Limb (tissue), 2 donors: ENCODE data around the gene GTPBP6.
"Not testable (repeated sequence)": the region's sequence is repeated elsewhere in the genome, so short reads cannot be mapped to it uniquely, and the experiment has no call there.

Experiments used
- DNase-seq, 2 donors: peaks; one replicate each; pipeline ENCODE4 v3.0.0-alpha.2; 2016; ENCODE audit errors: extremely low spot score in 2 of 2

GTPBP6 gene

DNA sequence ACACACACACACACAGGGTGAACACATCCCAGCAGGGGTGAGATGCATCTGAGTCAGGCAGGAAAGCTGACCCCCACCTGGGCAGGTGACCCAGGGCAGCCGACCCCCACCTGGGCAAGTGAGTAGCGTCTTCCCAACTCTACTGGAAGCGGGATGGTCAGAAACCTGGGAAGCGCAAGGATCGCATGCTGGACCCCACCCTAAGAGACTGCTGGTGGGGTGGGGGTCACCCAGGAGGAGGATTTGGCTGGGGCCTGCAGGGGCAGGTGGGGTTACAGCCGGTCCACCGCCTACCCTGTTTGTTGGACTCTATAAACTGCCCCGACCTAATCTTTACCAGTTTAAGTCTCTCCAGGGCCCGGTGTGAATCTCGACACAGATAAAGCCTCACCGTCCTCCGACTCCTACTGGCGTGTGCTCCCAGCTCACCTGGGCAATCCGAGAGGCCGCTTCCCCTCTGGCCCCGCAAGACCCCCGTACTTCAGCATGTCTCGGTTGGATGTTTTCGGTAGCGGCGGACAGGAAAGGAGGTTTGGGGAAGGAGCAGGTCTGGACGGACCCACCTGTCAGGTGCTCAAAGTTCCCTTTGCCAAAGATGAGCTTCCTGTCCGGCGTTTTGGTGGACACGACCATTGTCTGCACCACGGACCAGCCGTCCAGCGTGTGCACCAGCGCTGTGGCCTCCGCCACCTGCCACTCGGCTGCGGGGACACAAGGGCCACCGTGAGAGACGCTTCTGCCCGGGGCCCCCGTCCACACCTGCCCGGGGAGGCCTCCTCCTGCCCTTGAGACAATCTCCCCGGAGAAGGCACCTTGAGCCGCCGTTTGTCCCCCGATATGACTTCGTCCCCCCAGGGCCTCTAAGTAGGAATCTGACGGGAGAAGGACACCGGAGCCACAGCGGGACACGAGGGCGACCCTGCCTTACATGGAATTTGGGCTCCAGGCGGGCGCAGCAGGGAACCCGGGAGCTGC, 2.0 kb downstream of the GTPBP6 start:
- DNase-seq, result no peak

DNA sequence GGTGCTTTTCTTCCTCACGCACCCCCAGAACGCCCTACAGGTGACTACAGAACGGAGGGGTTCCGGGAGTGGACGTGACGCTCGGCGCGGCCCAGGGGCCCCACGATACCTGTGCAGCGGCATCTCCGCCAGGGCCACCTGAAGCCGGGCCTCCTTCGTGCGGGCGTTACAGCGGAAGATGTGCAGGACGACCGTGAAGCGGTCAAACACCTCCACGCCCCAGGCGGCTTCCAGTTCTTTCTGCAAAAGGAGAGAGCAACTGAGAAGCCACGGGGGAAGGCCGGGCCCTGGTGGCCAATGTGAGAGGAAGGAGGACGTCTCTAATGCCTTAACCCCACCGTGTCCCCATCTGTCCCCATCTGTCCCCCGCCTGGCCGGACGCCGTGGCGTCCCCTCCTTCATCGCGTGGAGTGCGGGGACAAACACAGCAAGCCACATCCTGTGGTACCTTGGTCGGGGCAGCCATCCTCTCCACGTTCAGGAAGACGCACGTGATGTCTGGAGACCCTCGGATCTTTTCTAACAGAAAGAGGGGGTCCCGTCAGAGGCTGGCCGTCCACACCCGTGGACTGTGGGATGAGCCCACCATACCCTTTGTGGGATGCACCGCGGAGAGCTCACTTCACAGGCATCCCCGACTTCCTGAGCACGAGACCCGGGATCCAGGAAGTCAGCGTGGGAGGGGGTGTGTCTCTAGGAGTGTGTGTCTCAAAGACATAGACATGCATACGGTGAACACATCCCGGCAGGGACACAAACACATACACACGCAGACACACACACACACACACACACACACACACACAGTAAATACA, 3.6 kb downstream of the GTPBP6 start:
- no peak for DNase-seq

DNA sequence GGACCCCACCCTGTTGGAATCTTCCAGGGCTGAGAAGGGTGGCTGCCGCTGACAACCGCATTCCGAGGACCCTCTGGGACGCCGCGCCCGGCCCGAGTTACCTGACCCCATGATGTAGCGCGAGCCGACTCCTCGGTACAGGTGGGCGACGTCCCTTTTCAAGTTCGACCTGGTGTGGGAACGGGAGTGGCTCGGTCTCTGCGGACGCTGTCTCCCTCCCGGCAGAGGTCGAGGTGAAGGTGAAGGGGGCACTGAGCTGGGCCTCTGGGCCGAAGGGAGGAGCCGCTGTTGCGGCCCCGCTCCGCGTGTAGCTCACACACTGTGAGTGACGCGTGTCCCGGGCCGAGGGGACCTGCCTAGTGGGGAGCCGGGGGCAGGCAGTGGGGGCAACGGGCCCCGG, 4.5 kb downstream of the GTPBP6 start:
- DNase-seq, result no peak

DNA sequence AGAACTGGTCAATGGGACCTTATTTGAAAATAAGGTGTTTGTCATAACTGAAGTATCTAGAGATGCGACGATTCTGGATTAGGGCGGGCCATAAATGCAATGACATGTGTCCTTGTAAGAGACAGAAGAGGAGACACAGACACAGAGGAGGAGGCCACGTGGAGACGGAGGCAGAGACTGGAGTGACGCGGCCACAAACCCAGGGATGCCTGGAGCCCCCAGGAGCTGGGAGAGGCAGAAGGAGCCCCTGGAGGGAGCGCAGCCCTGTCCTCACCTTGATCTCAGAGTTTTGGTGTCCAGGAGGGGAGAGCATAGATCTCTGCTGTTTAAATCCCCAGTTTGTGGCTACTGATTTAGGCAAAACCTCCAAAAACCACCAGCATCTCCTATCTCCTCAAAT, 5.0 kb downstream of the GTPBP6 start:
- DNase-seq, result no peak

DNA sequence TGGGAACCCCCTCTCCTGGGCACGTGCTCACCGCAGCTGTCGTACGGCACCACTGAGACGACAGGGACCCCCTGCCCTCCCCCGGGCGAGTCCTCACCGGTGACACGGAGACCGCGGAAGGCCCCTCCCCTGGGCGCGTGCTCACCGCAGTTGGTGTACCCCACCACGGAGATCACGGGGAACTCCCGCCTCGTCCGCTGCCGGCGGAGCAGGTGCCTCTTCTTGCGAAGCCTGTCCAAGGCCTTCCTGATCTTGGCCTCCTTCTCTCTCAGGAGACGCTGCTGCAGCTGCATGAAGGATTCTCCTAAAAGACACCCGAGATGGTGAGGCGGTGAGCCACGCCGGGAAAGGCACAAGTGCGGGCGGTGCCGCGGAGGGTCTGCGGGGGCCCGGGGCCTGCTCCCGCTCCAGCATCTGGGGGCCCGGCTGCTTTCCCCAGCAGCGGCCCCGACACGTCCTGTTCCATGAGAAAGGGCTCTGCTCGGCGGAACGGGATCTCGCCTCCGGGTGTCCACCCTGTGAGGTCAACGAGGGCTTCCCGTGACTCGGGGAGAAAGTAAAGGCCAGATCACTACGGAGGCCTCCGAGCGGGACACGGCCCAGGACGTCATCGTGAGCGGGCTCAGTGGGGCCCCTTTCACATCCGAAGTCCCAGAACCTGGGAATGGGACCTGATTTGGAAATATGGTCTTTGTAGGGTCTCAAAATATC, 5.8 kb downstream of the GTPBP6 start:
- DNase-seq, result no peak

DNA sequence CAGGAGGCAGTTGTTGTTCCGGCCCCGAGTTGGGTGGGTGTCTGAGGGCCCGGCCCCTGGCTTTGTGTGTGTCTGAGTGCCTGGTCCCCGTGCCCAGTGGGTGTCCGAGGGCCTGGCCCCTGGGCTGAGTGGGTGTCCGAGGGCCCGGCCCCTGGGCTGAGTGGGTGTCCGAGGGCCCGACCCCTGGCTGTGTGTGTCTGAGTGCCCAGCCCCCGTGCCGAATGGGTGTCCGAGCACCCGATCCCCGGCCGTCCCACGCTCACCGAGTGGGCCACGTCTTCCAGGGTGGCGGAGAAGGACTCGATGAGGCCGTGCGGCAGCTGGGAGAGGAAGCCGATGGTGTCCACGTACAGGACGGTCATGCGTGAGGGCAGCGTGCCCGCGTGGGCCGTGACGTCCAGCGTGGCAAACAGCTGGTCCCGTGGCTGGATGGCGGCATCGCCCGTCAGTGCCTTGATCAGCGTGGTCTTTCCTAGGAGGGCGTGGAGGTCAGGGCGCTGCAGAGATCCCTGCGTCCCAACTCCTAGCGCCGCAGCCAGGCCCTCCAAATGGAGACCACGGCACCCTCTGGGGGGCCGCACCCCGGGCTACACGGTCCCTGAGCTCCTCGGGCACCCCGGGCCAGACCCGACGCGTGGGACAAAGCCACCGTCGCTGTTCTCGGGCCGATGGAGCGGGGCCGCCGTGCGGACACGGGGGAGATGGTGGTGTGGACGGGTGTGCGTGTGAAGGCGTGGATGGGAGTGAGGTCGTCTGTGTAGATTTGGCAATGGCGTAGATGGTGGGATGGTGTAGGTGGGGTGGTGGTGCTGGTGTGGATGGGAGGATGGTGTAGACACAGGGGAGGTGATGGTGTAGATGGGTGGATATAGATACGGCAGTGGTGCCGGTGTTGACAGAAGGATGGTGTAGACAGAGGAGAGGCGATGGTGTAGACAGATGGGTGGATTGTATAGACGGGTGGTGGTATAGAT, 7.2 kb downstream of the GTPBP6 start:
- DNase-seq, result no peak

DNA sequence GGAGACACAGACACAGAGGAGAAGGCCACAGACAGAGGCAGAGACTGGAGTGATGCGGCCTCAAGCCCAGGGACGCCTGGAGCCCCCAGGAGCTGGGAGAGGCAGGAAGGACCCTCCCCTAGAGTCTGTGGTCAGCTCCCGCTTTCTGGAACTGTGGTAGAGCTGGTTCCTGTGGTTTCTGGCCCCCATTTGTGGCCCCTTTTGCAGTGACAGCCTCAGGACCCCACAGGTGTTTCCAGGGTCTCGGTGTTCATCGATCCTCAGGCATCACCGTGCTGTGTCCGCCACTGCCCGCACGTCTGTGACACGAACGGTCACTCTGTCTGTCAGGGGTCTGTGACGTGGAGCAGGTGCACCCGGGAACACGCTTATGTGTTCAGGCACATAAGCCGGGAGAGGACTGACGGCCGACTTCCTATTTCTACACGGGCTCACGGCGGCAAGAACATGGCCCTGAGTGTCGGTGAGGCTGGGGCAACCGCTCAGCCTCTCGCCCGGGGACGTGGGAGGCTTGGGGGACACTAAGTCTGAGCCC, 7.9 kb downstream of the GTPBP6 start:
- no peak for DNase-seq

DNA sequence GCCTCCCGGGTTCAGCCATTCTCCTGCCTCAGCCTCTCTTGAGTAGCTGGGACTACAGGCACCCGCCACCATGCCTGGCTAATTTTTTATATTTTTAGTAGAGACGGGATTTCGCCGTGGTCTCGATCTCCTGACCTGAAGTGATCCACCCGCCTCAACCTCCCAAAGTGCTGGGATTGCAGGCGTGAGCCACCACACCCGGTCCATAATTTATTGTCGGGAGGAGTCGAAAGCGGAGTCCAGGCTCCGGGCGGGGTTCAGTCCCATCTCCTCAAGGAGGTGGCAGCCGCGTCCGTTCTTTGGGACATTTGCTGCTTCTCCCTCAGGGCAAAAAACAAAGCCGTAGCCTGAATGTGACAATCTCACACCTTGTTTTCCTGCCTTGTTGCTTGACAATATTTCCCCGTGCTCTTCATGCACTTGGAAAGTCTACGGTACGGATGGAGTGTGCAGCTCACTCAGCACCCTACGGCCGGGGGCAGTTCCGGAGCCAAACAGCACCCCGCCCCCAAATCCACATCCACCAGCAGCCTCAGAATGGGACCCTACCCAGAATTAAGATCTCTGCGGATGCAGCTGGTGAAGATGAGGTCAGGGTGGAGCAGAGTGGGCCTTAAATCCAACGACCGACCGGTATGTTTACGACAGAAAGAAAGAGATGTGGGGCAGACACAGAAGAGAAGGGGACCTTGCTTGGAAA, 9.6 kb downstream of the GTPBP6 start:
- no peak for DNase-seq

DNA sequence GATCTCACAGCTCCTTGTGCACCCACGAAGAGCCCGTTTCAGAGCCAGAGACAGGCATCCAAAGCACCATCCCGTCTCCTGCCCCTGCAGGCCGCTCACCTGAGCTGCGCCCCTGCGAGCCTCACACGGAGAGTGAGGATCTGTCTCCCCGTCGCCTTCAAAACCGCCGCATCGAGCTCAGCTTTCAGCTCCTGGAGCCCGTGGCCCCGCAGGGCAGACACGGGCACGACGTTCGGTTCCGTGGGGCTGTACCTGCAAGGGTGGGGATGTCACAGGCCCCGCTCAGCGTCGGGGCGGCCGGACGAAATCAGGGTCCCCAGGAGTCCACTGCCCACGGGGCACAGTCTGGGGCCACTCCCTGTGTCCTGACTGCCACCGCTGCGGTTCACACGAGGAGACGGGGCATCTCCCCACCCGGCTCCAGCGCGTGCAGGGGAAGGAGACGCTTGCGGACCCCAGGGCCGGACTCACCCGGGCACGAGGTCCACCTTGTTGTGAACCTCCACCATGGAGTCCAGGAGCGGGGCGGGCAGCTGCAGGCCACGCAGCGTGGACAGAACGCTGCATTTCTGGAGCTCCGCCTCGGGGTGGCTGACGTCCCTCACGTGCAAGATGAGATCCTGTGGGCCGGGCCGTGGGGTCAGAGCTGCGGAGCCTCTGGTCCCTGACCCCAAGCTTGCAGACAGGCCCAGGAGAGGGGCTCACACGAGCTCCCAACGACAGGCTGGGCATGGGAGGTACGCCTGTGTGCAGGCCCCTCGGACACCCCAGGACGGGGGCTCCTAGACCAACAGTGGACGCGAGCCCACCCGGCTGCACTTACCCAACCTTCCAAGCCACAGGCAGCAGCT, 11.1 kb downstream of the GTPBP6 start:
- no peak for DNase-seq

DNA sequence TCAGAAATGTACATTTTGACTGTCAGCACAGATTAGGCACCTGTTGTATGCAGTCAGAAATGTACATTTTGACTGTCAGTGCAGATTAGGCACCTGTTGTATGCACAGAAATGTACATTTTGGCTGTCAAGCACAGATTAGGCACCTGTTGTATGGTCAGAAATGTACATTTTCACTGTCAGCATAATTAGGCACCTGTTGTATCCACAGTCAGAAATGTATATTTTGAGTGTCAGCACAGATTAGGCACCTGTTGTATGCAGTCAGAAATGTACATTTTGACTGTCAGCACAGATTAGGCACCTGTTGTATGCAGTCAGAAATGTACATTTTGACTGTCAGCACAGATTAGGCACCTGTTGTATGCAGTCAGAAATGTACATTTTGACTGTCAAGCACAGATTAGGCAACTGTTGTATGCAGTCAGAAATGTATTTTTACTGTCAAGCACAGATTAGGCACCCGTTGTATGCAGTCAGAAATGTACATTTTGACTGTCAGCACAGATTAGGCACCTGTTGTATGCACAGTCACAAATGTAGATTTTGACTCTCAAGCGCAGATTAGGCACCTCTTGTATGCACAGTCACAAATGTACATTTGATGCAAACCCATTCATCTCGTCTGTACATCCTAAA, 11.9 kb downstream of the GTPBP6 start:
- DNase-seq, result not testable (repeated sequence)

DNA sequence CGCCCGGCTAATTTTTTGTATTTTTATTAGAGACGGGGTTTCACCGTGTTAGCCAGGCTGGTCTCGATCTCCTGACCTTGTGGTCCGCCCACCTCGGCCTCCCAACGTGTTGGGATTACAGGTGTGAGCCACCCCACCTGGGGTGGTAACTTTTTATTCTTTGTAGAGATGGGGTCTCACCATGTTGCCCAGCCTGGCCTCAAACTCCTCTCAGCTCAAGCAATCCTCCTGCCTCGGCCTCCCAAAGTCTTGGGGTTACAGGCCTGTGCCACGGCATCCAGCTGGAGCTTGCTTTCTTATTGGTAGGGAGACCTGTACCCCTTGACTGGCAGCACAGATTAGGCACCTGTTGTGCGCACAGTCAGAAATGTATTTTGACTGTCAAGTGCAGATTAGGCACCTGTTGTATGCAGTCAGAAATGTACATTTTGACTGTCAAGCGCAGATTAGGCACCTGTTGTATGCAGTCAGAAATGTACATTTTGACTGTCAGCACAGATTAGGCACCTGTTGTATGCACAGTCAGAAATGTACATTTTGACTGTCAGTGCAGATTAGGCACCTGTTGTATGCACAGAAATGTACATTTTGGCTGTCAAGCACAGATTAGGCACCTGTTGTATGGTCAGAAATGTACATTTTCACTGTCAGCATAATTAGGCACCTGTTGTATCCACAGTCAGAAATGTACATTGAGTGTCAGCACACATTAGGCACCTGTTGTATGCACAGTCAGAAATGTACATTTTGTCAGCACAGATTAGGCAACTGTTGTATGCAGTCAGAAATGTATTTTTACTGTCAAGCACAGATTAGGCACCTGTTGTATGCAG, 12.6 kb downstream of the GTPBP6 start:
- not testable (repeated sequence) for DNase-seq

DNA sequence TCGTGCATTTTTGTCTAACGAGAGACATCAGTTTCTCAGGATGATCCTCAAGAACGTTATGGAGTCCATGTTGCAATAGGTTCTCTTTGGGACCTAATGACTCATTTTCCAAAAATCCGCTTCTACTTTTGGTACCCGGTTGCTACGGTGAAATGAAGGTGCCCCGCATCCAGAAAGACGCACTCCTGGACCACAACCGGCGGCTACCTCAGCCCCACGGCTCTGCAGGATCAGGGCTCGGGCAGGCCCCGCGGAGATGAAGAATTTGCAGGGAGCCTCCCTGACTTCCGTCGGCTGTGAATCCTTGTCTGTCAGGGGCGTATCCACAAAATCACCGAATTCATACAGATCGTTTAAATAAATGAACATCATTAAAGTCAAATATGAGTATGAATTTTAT, 15.6 kb downstream of the GTPBP6 start:
- no peak for DNase-seq

DNA sequence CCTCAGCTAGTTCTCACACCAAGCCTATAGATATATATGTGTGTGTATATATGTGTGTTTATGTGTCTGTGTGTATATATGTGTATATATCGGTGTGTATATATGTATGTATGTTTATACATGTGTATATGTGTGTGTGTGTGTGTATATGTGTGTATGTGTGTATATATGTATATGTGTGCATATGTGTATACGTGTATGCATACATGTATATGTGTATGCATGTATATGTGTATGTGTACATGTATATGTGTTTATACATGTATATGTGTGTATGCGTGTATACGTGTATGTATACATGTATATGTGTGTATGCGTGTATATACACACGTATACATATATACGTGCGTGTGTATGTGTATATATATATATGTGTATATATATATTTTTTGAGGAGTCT, 18.3 kb downstream of the GTPBP6 start:
- DNase-seq, result no peak

DNA sequence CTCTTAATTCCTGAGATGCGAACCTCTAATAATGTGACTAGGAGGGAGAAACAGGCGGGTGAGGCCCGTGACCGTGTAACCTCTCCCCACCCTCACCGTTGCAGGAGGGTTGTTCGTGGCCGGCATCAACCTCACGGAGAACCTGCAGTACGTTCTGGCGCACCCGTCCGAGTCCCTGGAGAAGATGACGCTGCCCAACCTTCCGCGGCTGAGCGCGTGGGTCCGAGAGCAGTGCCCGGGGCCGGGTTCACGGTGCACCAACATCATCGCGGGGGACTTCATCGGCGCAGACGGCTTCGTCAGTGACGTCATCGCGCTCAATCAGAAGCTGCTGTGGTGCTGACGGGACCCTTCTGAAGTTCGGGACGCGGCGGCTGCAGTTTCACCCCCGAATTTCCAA, 19.6 kb downstream of the GTPBP6 start:
- no peak for DNase-seq

DNA sequence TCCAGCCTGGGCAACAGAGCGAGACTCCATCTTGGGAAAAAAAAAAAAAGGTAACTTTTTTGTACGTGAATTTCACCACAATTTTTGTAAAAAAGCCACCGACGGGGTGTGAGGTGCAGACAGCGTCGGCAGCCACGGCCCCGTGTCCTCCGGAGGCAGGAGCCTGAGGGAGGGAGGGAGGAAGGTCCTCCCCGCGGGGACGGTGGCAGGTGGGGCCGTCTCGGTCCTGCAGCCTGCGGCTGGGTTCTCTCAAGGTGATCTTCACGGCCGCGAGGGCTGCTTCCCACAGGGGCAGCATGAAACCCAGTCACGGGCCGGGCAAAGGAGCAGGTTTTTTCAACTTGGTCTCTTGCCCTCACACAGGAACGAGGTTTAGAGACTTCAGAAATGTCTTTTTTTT, 23.5 kb downstream of the GTPBP6 start:
- no peak for DNase-seq

DNA sequence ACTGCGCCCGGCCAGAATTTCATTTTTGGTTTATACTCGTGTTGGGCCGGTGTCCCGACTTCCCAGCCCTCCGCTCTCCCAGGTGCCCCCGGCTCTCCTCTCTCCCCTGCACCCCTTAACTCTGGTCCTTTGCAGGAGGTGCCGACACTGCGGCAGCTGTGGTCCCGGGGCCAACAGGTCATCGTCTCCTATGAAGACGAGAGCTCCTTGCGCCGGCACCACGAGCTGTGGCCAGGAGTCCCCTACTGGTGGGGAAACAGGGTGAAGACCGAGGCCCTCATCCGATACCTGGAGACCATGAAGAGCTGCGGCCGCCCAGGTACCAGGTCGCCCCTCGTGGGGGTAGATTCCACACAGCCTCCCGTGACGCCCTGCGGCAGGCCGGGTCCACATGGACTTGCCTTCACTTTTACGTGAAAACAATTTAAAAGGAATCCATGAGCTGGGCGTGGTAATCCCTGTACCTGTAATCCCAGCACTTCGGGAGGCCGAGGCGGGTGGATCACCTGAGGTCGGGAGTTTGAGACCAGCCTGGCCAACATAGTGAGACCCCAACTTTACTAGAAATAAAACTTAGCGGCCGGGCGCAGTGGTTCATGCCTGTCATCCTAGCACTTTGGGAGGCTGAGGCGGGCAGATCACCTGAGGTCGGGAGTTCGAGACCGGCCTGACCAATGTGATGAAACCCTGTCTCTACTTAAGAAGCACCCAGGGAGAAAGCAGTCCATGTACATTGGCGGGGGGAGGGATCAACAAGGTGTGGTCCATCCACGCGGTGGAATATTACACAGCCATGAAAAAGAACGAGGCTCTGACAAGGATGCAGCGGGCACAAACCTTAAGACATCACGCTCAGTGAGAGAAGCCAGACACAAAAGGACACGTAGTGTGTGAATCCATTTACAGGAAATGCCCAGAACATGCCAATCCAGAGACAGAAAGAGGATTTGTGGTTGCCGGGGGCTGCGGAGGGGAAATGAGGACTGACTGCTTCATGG, 25.4 kb downstream of the GTPBP6 start:
- DNase-seq, result no peak
